Type B pancreatic cell (in vitro differentiated cells): ENCODE results near the gene DCHS1. TPM values are rescaled to one million over a fixed set of nuclear protein-coding genes. Genes with fewer than 3 reads are reported as not detected.

Experiments
- DNase-seq: peaks from one replicate; pipeline ENCODE4 v3.0.0; 2021; ENCODE audit warnings: mixed read lengths; ENCODE audit not compliant: unreplicated experiment; ENCODE audit errors: extremely low spot score
- H3K27ac Mint-ChIP-seq: 2 replicates; pipeline ENCODE4 v1.8.0; 2021; ENCODE audit warnings: mild to moderate bottlenecking, mixed read lengths
- H3K27me3 Mint-ChIP-seq: 2 replicates; pipeline ENCODE4 v1.8.0; 2021; ENCODE audit warnings: mixed read lengths
- H3K36me3 Mint-ChIP-seq: 2 replicates; pipeline ENCODE4 v1.8.0; 2021; ENCODE audit warnings: mixed read lengths
- H3K4me1 Mint-ChIP-seq: one replicate; pipeline ENCODE4 v1.8.0; 2021; ENCODE audit warnings: mixed read lengths; ENCODE audit not compliant: unreplicated experiment
- H3K4me3 Mint-ChIP-seq: 2 replicates; pipeline ENCODE4 v1.8.0; 2021; ENCODE audit warnings: mild to moderate bottlenecking, mixed read lengths
- H3K9me3 Mint-ChIP-seq: 2 replicates; pipeline ENCODE4 v1.8.0; 2021; ENCODE audit warnings: mixed read lengths
- CTCF ChIP-seq: fragments of 200-600 bp; sonication (generic); conservative IDR thresholded peaks from 2 replicates; pipeline ENCODE4 v1.5.0; 2021; ENCODE audit warnings: antibody characterized with exemption, mild to moderate bottlenecking
- total RNA-seq: library from RNA; stranded (reverse); gene quantifications from 2 replicates; pipeline ENCODE4 v1.2.1, GENCODE V29; 2021; ENCODE audit warnings: low replicate concordance

Gene DCHS1
- total RNA-seq, 1 donor from 2014 or later: 54.9 TPM

GRCh38 chr11:6579681-6580080, 75.9 kb downstream of the DCHS1 start:
- Mint-ChIP-seq H3K4me3 (no peak overlapping the region), H3K27ac (no peak overlapping the region), H3K4me1 (peaks cover 12% of the 10 kb centered on the region), H3K36me3 (peaks cover 17% of the 10 kb centered on the region), H3K9me3 (peaks cover 9% of the 10 kb centered on the region), H3K27me3 (no peaks in the 10 kb centered on the region)
- DNase-seq: no peak
- no peak for TF ChIP-seq CTCF

GRCh38 chr11:6578134-6578533, 77.5 kb downstream of the DCHS1 start:
- no peak for DNase-seq
- Mint-ChIP-seq H3K27me3 (no peaks in the 10 kb centered on the region), H3K27ac (no peak overlapping the region), H3K4me3 (no peak overlapping the region), H3K36me3 (peaks cover 12% of the 10 kb centered on the region), H3K4me1 (peaks cover 12% of the 10 kb centered on the region), H3K9me3 (peaks cover 4% of the 10 kb centered on the region)
- TF ChIP-seq CTCF: no peak

- Mint-ChIP-seq H3K9me3 (no peaks in the 10 kb centered on the region), H3K4me1 (peaks cover 12% of the 10 kb centered on the region), H3K36me3 (peaks cover 13% of the 10 kb centered on the region), H3K27ac (peak overlapping the region; percentile 48), H3K27me3 (no peaks in the 10 kb centered on the region), H3K4me3 (no peak overlapping the region)
- TF ChIP-seq CTCF: no peak
- no peak for DNase-seq
These were observed 78.9 kb downstream of the DCHS1 start for GRCh38 chr11:6576471-6577373.

DNA sequence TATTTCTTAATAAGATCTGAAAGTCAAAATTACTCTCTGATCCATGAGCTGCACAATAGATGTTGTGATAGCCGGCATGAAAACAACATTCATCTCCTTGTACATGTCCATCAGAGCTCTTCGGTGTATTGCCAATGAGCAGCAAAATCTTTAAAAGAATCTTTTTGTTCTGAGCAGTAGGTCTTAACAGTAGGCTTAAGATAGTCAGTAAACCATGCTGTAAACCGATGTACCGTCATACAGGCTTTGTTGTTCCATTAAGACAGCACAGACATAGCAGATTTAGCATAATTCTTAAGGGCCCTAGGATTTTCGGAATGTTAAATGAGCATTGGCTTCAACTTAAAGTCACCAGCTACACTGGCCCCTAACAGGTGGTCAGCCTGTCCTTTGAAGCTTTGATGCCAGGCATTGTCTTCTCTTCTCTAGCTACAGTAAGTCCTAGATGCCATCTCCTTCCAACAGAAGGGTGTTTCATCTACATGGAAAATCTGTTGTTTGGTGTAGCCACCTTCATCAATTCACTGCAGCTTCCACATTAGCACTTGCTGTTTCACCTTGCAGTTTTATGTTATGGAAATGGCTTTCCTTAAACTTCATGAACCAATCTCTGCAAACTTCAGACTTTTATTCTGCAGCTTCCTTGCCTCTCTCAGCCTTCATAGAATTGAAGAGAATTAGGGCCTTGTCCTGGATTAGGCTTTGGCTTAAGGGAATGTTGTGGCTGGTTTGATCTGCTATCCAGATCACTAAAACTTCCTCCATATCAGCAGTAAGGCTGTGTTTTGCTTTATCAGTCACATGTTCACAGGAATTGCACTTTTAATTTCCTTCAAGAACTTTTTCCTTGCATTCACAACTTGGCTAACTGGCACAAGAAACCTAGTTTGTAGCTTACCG, 80.5 kb downstream of the DCHS1 start:
- Mint-ChIP-seq H3K4me1 (peaks cover 12% of the 10 kb centered on the region), H3K27ac (no peak overlapping the region), H3K9me3 (no peaks in the 10 kb centered on the region), H3K4me3 (no peak overlapping the region), H3K36me3 (peaks cover 10% of the 10 kb centered on the region), H3K27me3 (no peaks in the 10 kb centered on the region)
- no peak for TF ChIP-seq CTCF
- no peak for DNase-seq

- no peaks in the 10 kb centered on the region for H3K27me3 Mint-ChIP-seq
- no peaks in the 10 kb centered on the region for H3K9me3 Mint-ChIP-seq
- H3K4me3 Mint-ChIP-seq: no peak overlapping the region
- H3K27ac Mint-ChIP-seq: no peak overlapping the region
- no peak for TF ChIP-seq CTCF
- H3K36me3 Mint-ChIP-seq: peaks cover 15% of the 10 kb centered on the region
- no peak for DNase-seq
- H3K4me1 Mint-ChIP-seq: peaks cover 18% of the 10 kb centered on the region
These were observed 83.4 kb downstream of the DCHS1 start for GRCh38 chr11:6572215-6572614.
